Parathyroid adenoma (tissue), 2 donors: Measurements from ENCODE around the gene HOXD10.
A peak's percentile ranks its signal among the peaks of the same experiment; 100 is the strongest.

Experiments
- H2AFZ ChIP-seq: fragments of 300-600 bp; sonication (generic); one replicate; pipeline ENCODE4 v1.7.0; 2017; ENCODE audit warnings: antibody characterized with exemption, mild to moderate bottlenecking
- H3K27ac ChIP-seq: fragments of 300-600 bp; sonication (generic); one replicate; pipeline ENCODE4 v1.7.0; 2017
- H3K27me3 ChIP-seq: fragments of 300-600 bp; sonication (generic); one replicate; pipeline ENCODE4 v1.7.0; 2017; ENCODE audit warnings: low read length; ENCODE audit not compliant: control insufficient read depth, insufficient read depth
- H3K36me3 ChIP-seq: fragments of 300-600 bp; sonication (generic); one replicate; pipeline ENCODE4 v1.7.0; 2017; ENCODE audit warnings: low read length; ENCODE audit not compliant: control insufficient read depth, insufficient read depth
- H3K4me1 ChIP-seq: fragments of 300-600 bp; sonication (generic); one replicate; pipeline ENCODE4 v1.7.0; 2017; ENCODE audit warnings: control low read depth
- H3K4me2 ChIP-seq: fragments of 300-600 bp; sonication (generic); one replicate; pipeline ENCODE4 v1.7.0; 2017; ENCODE audit warnings: low read length
- H3K4me3 ChIP-seq: fragments of 300-600 bp; sonication (generic); one replicate; pipeline ENCODE4 v1.7.0; 2017; ENCODE audit warnings: low read depth, low read length
- H3K79me2 ChIP-seq: fragments of 300-600 bp; sonication (generic); one replicate; pipeline ENCODE4 v1.7.0; 2017; ENCODE audit warnings: control low read depth
- H3K9ac ChIP-seq: fragments of 300-600 bp; sonication (generic); one replicate; pipeline ENCODE4 v1.7.0; 2017; ENCODE audit warnings: mild to moderate bottlenecking
- H3K9me3 ChIP-seq: fragments of 300-600 bp; sonication (generic); one replicate; pipeline ENCODE4 v1.7.0; 2017; ENCODE audit warnings: low read length; ENCODE audit not compliant: control insufficient read depth
- TF ChIP-seq, protein P1 (sequence below): fragments of 300-600 bp; sonication (generic); IDR thresholded peaks from one replicate; pipeline ENCODE4 v1.7.0; 2017; ENCODE audit warnings: antibody characterized with exemption, mild to moderate bottlenecking
- donor health status: primary hyperparathyroidism.

Gene HOXD10

GRCh38 chr2:176095421-176095820 lies 21.2 kb upstream of the HOXD10 start:
- H3K27me3 ChIP-seq, result peaks cover 24% of the 10 kb centered on the region
- H3K4me3 ChIP-seq, result no peak overlapping the region
- no peaks in the 10 kb centered on the region for H3K36me3 ChIP-seq
- no peaks in the 10 kb centered on the region for H3K4me1 ChIP-seq
- no peak overlapping the region for H3K27ac ChIP-seq
- no peak overlapping the region for H3K4me2 ChIP-seq
- TF ChIP-seq, protein P1, sequence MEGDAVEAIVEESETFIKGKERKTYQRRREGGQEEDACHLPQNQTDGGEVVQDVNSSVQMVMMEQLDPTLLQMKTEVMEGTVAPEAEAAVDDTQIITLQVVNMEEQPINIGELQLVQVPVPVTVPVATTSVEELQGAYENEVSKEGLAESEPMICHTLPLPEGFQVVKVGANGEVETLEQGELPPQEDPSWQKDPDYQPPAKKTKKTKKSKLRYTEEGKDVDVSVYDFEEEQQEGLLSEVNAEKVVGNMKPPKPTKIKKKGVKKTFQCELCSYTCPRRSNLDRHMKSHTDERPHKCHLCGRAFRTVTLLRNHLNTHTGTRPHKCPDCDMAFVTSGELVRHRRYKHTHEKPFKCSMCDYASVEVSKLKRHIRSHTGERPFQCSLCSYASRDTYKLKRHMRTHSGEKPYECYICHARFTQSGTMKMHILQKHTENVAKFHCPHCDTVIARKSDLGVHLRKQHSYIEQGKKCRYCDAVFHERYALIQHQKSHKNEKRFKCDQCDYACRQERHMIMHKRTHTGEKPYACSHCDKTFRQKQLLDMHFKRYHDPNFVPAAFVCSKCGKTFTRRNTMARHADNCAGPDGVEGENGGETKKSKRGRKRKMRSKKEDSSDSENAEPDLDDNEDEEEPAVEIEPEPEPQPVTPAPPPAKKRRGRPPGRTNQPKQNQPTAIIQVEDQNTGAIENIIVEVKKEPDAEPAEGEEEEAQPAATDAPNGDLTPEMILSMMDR, result no peak
- no peaks in the 10 kb centered on the region for H3K79me2 ChIP-seq
- no peaks in the 10 kb centered on the region for H3K9me3 ChIP-seq
- H3K9ac ChIP-seq, result no peak overlapping the region
- no peak overlapping the region for H2AFZ ChIP-seq

DNA sequence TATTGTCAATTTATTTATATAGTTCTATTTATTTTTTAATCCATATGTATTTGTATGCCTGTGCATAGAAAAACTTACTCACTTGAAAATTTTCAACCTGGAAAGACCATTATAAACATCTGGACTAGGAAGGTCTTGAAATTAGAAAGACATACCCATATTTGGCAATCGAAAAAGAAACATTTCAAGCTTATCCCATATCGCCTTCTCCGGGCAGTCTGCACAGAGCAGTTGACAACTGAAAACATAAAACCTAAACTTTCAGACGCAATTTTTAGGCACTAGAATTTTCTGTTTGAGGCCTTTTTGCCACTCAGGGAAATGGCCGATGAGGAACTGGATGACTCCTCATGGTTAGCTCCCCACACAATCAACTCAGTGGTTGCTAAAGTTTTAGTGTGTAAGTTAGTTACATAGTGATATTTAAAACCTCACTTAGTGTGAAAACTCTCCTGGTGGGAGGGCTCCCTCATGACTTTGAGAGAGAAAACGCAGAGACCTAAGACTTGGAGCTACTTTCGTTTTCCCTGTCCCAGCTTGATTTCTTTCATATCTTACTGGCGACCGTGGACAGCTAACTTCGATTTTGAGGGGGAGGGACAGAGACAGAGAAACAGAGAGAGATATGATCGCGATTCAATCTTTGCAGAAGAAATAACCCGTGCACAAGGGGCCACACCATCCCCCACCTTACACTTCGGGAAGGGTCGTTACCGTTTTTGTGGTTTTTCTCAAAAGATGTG lies 20.2 kb upstream of the HOXD10 start:
- Histone ChIP-seq H3K79me2 (no peaks in the 10 kb centered on the region), H3K36me3 (no peaks in the 10 kb centered on the region), H3K27me3 (peaks cover 28% of the 10 kb centered on the region), H3K4me2 (no peak overlapping the region), H3K4me1 (no peaks in the 10 kb centered on the region), H3K9ac (no peak overlapping the region), H3K4me3 (no peak overlapping the region), H2AFZ (no peak overlapping the region), H3K27ac (no peak overlapping the region), H3K9me3 (no peaks in the 10 kb centered on the region)
- TF ChIP-seq, protein P1, result no peak

DNA sequence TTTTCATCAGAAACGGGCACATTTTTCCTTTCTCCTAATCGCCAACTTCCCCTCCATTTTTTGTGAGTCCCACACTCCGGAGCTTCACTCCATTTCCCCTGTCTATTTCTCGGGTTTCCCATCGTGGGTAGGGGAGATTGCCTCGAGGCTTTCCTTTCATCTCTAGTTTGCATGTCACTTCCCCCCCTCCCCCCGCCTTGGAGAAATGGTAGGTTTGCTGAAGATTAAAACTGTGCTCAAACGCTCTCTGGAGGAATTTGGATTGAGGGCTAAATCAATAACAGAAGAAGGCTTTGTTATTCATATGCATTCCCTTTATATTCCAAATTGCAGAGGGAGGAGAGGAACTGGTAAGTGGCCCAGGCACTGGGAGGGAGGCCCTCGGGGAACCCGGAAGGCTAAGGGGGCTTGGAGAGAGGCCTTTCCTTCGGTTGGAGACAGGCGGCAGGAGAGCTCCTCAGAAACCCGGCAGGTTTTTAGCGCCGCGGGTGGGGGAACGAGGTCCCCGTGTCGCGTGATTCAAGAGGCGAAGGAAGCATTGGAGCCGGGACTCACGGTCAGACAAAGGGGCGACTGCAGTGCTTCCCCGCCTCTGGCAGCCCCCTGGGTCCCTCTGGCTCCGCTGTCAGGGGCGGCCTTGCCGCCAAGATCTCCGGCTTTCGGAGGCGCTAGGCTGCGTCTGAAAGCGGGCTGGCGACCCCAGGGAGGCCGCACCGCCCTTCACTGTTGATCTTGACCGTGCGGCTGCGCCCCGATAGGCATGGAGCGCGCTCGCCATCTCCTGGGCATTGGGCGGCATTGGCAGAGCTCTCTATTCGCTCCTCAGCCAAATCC lies 19.4 kb upstream of the HOXD10 start:
- TF ChIP-seq, protein P1, result peak; percentile 81
- Histone ChIP-seq H3K4me1 (no peaks in the 10 kb centered on the region), H3K36me3 (no peaks in the 10 kb centered on the region), H3K9ac (no peak overlapping the region), H3K9me3 (no peaks in the 10 kb centered on the region), H3K27ac (no peak overlapping the region), H3K4me3 (no peak overlapping the region), H3K4me2 (peak overlapping the region; percentile 27), H3K27me3 (peaks cover 28% of the 10 kb centered on the region), H2AFZ (peak overlapping the region; percentile 40), H3K79me2 (no peaks in the 10 kb centered on the region)

- Histone ChIP-seq H3K4me1 (no peaks in the 10 kb centered on the region), H3K79me2 (no peaks in the 10 kb centered on the region), H3K9me3 (no peaks in the 10 kb centered on the region), H3K36me3 (no peaks in the 10 kb centered on the region), H3K27me3 (peaks cover 30% of the 10 kb centered on the region), H3K4me2 (peak overlapping the region; percentile 27), H3K27ac (no peak overlapping the region), H3K9ac (no peak overlapping the region), H2AFZ (no peak overlapping the region), H3K4me3 (no peak overlapping the region)
- TF ChIP-seq, protein P1, result no peak
These were observed 18.7 kb upstream of the HOXD10 start for GRCh38 chr2:176097820-176098365.
